IPS-NIHi7 (cell line): Measurements from ENCODE around the gene MIGA2.
"Not testable (repeated sequence)": the region's sequence is repeated elsewhere in the genome, so short reads cannot be mapped to it uniquely, and the experiment has no call there.

ENCODE experiments used
- DNase-seq: peaks from one replicate; pipeline ENCODE4 v3.0.0; 2012; ENCODE audit warnings: mixed read lengths; ENCODE audit errors: extremely low spot score

The MIGA2 gene

DNA sequence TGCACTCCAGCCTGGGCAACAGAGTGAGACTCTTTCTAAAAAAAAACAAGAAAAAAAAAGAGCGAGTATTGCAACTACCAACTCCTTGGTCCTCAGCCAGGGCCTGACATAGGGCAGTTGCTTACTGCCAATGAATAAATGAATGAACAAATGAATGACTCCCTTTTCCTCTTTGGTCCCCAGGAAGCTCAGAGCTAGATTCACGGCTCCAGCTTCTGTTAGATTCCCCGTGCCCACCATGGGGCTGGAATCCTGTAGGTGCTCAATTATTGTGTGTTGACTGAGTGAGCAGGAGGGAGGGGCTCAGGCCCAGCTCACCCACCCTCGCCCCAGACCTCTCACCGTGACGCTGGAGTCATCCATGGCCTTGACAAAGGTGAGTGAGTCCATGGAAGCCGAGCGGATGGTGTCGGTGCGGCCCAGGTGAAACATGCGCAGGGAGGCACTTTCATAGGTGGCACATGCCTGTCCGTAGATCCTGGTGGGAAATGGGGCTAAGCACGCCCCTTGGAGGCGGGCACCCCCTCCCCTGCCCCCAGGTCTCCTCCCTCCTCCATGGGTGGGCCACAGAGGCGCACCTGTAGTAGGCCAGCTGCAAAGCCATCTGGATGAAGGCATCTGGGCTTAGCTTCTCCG, 61.4 kb downstream of the MIGA2 start:
- DNase-seq, result no peak

DNA sequence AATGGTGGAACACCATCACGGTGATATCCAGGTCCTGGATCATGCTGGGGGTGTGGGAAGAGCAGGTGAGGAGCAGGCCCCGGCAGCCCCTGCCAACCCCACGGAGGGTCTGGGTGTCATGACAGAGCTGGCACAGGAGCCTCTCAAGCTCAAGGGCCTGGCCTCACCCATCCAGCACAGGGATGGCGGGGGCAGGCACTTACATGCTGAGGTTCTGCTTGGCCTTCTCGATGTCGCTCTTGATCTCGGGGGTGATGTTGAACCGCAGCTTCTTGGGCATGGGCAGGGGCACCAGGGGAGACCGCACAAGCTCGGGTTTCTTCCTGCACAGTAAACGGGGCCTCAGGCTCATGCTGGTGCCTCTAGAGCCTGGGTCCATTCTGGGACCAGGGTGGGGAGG, 61.9 kb downstream of the MIGA2 start:
- no peak for DNase-seq

DNA sequence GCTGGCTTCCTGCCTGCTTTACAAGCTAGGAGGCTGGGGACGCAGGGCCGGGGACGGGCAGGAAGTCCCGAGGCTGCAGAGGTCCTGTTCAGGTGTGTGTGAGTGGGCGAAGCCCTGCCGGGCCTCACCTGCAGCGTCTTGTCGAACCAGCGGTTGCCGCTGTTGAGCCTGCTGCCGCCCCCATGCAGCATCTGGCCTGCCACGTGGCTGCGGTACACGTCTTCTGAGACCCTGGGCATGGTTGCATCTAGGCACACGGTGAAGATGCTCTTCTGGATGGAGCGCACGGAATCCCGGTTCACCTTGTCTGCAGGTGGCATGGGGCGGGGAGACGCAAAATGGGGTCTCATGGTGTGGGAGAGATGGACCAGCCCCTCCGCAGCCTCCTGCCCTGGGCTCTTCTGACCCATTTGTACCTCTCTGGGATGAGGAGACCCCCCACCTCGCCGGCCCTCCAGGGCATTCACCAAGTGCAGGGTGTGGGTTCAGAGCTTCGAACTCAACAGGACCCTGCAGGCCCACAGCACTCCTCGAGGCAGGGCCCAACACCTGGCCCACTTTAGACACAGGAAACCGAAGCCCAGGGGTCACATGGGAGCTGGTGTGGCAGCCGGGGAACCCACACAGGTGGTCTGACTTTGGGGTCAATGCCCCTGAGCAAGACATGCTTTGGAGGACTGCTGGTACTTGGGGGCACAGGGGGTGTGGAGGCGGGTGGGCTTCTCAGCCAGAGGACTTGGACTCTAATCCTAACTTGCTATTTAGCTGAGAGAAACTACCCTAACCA, 64.2 kb downstream of the MIGA2 start:
- peak; percentile 34 for DNase-seq

DNA sequence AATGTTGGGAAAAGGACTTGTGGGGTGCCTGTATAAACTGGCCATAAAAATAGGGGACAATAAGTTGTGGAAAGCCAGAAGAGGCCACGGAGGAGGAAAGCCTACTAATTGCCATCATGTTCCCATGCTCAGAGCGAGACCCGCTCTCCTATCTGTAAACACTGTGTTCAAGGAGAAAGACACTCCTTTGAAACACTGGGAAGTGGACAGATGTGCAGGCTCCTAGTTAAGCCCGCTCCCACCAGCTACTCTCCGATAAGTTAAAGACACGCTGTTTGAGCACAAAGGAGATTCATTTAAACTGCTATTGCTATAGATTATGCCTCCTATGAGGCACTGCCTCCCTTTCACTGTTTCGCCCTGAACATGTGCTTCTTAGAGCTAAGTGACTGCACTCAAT, 64.9 kb downstream of the MIGA2 start:
- no peak for DNase-seq

DNA sequence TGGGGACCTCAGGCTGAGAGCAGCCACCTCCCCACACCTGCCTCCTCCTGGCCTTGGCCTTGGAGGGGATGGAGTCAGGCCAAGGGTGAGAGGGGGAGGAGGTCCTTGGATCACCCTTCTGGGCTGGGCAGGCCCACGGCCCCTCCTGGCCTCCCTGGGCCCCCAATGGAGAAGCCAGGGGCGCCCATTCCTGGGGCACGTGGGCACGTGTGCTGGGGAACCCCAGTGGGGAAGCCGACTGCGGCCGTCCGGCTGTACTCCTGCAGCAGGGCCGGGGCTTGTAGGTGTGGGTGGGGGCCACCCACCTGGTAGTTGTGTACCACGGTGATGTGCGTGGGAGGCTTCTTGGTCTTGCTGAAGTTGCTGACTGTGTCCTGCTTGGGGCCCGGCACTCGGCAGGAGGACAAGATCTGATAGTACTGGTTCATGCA, 65.7 kb downstream of the MIGA2 start:
- no peak for DNase-seq

DNA sequence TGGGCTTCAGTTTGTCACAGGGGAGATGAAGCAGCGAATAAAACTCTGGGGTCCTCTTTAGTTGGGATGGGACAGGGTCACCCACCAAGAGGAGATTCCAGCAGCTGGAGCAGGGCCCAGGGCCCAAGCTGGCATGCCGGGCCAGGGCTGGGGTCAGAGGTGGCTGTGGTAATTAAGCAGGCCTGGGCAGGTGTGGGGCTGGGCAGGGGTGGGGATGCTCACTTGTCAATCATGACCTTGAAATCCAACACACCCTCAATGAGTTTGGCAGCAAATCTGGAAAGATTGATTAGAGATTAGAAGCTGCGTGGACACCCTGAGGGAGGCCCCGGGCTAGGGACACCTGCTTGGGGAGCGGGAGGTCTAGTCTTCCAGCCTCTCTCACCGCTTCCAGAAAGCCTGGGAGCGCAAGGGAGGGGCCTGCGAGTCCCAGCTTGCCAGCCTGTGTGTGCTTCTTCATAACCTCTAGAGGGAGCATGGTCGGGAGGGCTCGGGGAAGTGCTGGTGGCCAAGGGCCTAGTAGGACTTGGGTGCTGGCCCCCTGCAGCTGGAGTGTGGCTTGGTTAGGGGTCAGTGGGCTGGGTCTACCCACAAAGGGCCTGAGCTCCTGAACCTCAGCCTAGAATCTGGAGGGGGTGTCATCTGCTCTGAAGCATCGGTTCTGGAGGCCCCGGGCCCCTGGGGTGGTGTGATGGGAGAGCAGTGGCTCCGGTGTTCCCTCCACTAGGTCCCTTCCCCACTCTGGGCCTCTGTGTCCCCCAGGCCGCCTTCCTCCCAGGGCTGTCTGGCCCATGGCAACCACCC, 66.6 kb downstream of the MIGA2 start:
- DNase-seq, result peak; percentile 86

DNA sequence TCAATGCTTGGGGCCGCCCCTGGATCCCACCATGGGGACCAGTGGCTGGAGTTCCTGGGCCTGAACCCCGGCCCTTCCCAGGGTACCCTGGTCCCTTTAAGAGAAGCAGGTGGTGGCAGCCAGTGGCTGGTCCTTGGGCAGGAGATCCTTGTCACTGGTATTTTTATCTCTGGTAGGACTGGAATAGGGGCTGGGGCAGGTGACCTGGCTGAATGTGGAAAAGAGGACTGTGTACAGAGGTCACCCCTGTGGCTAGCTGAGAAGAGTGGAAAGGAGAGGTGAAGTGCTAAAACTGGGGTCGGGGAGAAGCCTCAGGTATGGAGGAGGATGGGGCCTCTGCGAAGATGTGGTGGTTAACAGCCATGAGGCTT, 67.2 kb downstream of the MIGA2 start:
- no peak for DNase-seq

DNA sequence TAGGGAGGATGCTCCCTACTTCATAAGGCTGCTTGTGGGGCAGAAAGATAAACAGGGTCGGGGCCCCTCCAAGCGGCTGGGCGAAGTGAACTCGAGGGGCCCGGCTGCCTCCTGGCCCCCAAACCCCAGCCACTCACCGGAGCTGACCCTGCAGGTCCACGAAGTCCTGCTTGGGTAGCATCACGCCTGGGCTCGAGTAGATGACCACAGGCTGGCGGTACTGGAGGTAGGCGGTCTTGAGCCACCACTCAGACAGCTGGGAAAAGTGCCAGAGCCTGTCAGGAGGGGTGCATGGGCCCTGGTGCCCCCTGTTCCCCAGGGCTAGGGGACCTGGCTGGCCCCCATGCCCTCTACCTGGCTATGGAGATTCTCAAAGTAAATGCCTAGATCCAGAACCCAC, 67.6 kb downstream of the MIGA2 start:
- DNase-seq, result no peak

DNA sequence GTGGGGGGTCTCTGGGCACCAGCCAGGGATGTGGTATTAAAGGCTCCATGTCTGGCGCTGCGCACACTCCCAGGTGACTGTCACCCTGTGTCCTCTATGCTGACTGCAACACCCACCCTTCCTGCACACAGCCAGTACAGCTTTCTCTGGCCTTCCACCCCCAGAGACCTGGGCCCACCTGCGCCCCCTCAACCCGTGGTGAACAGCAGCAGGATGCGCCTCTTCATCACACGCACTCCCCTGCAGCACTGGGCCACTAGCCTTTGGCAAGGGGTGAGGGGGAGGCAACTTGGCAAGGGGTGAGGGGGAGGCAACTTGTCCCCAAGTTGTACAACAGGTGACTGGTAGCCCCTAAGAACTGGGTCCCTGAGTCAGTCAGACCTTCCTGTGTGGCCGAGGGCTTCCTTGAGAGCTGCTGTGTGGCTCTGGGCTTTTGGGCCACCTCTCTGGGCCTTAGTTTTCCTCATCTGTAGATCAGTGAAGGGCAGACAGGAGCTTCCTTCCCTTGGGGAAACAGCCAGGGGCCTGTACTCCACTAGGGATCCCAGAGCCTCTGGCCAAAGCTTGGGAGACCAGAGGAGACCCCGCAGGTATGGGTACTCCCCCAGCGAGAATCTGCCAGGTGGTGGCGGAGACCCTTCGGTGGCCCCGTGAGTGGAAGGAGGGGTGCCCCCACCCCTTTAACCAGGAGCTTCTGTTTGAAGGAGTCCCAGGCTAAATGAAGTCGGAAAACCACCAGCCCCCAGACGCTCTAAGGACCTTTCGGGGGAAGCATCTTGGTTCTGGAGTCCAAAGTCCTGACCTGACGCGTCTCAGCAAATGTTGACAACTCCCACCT, 69.7 kb downstream of the MIGA2 start:
- DNase-seq, result no peak

DNA sequence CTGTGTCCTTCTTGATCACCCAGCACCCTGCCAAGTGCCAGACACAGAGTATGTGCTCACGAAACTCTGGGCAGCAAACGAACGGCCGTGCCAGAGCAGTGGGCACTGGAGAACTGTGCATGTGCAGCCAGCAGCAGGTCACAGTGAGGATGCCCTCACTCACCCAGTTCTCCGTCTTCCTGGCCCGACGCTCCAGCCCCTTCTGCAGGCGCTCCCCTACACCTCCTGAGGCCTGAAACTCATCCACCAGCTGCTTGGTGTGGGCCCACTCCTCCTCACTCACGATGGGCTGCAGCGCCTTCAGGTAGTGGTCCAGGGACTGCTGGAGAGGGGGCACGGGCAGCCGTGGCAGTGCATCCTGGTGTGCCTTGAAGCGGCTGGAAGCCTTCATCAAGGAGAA, 71.2 kb downstream of the MIGA2 start:
- no peak for DNase-seq

DNA sequence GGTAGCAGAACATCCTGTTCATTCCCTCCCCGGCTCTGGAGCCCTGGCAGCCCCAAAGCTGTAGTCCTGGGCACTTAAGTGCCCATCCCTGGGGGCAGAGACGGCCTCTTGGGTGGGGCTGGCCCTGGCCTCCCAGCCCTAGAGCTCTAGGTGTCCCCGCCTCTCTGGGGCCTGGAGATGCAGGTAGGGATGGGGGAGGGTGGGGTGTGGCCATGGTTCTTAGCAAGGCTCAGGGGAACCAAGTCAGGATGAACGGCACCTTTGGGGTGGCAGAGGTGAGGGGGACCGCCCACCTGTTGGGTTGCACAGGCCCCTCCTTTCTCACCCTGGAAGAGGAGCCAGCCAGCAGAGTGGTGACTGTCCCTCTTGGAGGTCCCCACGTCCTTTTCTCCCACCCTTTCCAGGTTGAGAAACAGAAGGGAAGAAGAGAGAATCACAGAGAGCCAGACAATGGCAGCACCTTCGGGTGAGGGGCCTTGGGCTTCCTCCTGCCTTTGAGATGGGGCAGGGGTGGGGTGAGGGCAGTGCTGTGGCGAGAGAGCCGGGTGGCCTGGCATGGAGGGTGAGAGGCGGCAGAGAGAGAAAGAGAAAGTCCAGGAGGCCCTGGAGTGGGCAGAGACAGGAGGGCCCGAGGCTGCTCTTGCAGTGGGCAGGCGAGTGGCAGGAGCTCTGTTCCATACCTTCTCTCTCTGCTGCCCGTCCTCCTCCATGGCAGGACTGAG, 71.8 kb downstream of the MIGA2 start:
- DNase-seq, result no peak

DNA sequence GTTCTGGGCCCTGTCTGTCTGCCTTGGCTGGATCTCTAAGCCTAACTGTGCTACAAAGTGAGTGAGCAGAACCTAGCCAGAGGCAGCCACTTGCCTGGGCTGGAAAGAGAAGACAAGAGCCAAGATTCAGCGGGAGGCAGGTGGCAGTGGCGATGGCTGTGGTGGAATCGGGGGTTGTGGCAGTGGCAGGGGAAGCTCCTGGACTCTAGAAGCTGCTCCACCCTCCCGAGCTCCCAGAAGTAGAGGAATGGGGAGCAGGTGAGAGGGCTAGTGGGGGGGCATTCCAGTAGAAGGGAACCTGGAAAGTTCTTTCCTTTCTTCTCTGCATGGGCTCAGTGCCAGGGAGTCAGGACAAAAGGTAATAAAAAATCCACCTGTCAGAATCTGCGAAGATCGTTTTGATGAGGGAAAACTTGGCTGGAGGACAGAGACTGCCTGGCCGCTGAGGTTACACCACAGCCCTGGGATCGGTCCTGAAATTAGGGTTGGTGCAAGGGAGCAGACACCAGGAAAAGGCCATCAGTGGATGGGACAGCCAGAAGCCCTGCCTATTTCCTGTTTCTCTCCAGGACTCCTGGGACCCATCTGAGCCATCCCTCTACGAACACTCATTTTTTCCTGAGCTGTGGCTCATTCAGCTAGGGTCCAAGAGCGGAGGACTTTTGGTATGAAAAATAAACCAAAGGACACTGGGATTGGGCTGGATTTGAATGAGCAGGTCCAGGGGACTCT, 72.5 kb downstream of the MIGA2 start:
- no peak for DNase-seq

DNA sequence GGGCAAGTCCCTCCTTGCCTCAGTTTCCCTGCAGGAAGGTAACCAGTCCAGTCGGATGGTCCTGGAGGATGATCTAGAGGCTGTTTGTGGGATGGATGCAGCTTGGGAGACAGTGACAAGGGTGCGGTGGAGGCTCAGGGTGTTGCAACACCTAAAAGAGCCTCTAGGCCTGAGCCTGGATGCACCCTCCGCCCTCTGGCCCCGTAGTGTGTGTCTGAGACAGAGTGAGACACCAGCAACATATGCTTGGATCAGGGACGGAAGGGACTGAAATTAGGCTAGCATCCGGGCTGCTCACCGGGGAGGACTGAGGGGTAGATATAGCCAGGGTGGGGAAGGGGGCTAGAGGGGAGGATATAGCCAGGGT, 73.1 kb downstream of the MIGA2 start:
- no peak for DNase-seq

DNA sequence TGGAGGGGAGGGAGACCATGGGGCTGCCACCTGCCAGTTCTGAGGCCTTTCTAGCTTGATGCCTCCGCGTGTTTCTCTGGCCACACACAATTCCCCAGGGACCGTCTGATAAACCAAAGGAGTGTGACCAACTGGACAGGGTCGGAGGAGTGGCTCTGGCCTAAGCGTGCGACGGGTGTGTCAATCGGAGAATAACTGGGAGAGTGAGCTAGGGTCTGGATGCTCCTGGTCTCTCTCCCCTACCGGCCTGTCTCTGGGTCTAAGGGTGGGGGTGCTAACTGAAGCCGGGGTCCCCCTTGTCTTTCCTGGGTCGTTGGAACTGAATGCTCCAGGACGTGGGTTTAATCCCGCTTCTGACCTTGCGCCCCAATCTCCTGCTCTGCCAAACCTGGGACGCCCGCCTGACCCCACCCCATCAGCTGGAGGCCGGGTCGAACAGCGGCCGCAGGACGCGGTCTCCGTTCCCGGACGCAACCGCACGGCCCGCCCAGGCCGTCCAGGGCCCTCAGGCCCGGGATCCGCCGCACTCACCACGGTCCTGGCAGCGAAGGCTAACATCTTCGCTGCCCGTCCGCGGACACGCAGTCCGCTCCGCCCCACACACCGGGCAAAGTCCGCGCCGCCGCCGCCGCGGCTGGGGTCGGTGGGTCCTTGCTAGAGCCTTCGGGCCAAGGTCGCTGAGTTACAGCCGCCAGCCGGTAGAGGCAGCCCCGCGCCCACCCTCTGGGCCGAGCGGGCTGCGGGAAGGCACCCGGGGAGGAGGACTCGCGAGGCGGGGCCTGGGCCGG, 73.7 kb downstream of the MIGA2 start:
- DNase-seq, result peak; percentile 41

DNA sequence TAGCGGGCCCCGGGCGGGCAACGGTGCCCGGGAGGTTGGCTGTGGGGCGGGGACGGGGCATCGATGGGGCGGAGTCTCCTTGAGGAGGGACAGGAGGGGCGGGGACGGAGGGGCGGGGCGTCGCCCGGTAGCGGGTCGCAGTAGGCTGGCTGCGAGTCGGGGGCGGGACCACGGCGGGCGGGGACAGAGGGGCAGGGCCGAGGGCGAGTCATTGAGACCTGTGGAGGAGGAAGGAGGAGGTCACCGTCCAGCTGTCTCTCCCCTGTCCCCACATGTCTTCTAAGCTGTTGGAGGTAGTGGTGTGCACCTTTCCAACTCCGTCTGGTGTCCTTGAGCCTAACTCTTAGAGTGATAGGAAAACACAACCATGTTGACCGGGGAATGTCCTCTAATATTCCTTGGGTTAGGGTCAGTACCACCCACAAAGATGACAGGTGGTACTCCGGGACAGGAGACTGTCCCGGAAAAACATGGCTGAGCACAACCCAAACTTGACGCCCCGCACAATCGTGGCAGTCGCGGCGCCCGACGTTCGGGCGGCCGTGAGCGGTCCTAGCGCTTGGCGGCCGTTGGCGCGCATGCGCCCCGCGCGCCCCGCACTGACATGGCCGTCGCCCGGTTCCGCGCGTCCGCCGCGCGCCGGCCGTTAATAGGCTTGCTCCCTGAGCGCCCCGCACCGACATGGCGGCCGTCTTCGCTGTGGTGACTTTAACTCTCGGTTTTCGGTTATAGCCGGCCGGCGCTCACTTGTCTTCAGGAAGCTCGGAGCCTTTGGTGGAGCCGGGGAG, 74.5 kb downstream of the MIGA2 start, which contains the start of the genes CRAT and PTPA:
Gene CRAT (minus strand): TSS at position 54 of the 788 bp plus-strand sequence. CDS start 284 bp downstream, outside the sequence.
Gene PTPA (plus strand): TSS at position 676 of the 788 bp plus-strand sequence. CDS start 186 bp downstream, outside the sequence.
- DNase-seq, result peak; percentile 100

DNA sequence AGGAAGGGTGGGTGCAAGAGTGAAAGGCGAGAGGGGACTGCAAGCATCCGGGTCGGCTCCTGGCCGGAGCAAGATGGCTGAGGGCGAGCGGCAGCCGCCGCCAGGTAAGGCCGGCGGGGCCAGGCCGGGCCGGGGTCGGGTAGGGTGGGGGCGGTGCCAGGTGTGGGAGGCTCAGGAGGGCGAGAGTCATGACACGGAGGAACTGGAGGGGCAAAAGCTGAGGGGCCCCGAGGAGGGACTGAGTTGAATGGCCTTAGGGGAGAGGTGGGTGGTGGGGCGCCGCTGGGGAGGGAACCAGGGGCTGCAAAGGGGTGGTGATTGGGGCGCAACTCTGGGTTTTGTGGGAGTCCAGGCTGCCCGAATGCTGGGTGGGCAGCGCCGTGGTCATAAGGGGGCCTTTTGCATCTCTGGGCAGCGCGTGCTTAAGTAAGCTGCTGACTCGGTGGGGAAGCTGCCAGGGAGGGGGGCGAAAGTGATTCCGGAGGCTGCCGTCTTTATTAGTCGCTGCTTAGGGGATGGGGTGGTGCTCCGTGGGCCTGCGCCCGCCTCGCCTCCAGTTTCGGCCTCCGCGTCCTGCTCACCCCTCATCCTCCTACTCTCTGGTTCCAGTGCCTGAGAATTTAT, 75.2 kb downstream of the MIGA2 start:
- DNase-seq, result peak; percentile 65

DNA sequence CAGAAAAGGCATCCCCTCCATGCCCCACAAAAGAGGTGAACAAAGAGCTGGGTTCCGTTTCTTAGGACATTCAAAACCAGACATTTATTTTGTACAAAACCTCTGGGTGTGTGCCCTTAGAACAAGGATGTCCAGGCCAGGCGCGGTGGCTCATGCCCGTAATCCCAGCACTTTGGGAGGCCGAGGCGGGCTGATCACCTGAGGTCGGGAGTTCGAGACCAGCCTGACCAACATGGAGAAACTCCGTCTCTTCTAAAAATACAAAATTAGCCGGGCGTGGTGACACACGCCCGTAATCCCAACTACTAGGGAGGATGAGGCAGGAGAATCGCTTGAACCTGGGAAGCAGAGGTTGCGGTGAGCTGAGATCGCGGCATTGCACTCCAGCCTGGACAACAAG, 76.1 kb downstream of the MIGA2 start:
- not testable (repeated sequence) for DNase-seq

DNA sequence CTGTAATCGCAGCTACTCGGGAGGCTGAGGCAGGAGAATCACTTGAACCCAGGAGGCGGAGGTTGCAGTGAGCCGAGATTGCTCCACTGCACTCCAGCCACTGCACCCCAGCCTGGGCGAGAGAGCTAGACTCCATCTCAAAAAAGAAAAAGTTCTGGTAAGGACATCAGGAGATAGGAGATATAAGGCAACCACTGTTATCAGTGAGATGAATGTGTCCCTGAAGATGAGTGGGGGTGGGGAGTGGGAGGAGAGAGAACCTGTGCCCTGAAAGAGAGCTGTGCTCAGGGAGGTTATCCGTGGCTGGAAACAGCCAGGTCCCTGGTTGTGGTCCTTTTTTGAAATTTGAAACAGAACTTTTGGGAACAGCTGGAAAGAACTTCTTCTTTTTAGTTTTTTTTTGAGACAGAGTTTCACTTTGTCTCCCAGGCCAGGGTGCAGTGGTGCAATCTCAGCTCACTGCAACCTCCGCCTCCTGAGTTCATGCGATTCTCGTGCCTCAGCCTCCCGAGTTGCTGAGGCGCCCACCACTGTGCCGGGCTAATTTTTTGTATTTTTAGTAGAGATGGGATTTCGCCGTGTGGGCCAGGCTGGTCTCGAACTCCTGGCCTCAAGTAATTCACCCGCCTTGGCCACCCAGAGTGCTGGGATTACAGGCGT, 77.3 kb downstream of the MIGA2 start:
- no peak for DNase-seq
